Thyroid gland (tissue), 4 donors: Measurements from ENCODE around the gene NR1H2. TPM values are rescaled to one million over a fixed set of nuclear protein-coding genes. Genes with fewer than 3 reads are reported as not detected.

Experiments used
- DNase-seq, 2 donors: peaks; one replicate each; pipeline ENCODE4 v3.0.0-alpha.2; 2019
- H3K27ac ChIP-seq, 3 donors: fragments of 200-600 bp; sonication (generic); 1 replicate in 2 of 3; 2 replicates in 1 of 3; pipeline ENCODE4 v1.5.1; 2016 to 2019; ENCODE audit warnings: mild to moderate bottlenecking in 1 of 3, moderate library complexity in 1 of 3
- H3K27me3 ChIP-seq: fragments of 200-600 bp; sonication (generic); one replicate; pipeline ENCODE4 v1.5.1; 2019
- H3K36me3 ChIP-seq, 2 donors: fragments of 200-600 bp; sonication (generic); one replicate each; pipeline ENCODE4 v1.5.1; 2016 to 2019
- H3K4me1 ChIP-seq, 2 donors: fragments of 200-600 bp; sonication (generic); one replicate each; pipeline ENCODE4 v1.5.1; 2017 to 2019
- H3K4me3 ChIP-seq, 3 donors: fragments of 200-600 bp; sonication (generic); replicated peaks in 1 of 3; 1 replicate in 2 of 3; 2 replicates in 1 of 3; pipeline ENCODE4 v1.5.1; 2016; ENCODE audit warnings: mild to moderate bottlenecking in 1 of 3
- H3K9me3 ChIP-seq: fragments of 200-600 bp; sonication (generic); one replicate; pipeline ENCODE4 v1.5.1; 2017
- CTCF ChIP-seq, 6 experiments: fragments of 200-600 bp in 3 of 6; fragments of 450-650 bp in 3 of 6; sonication (generic) in 3 of 6; IDR thresholded peaks; one replicate each; pipeline ENCODE4 v1.5.1; 2016 to 2019; ENCODE audit warnings: antibody characterized with exemption in 6 of 6, mild to moderate bottlenecking in 2 of 6, inconsistent platforms in 1 of 6, moderate library complexity in 1 of 6
- POLR2A ChIP-seq, 2 donors: fragments of 450-650 bp; IDR thresholded peaks; one replicate each; pipeline ENCODE4 v1.6.1; 2017; ENCODE audit warnings: antibody characterized with exemption in 2 of 2, mild to moderate bottlenecking in 2 of 2, moderate library complexity in 1 of 2
- WGBS, 2 donors: methylation state at CpG; one replicate each; pipeline ENCODE4 v1.1.5; 2017; 5-methylcytosine and 5-hydroxymethylcytosine counted together
- intact Hi-C: fragments of 100-400 bp; cut with DNase I; formaldehyde crosslinking; loops from one replicate; pipeline ENCODE4 v1.15.1; 2023
- total RNA-seq, 4 donors: library from RNA; depleted of rRNA; stranded (reverse); fragments of >200 nt; gene quantifications; one replicate each; pipeline ENCODE4 v1.2.3, GENCODE V29; 2016

NR1H2 gene
- total RNA-seq, 4 donors from 2014 or later = 76.4 to 114 (median 100) TPM

GRCh38 chr19:50409347-50409746, 33.1 kb downstream of the NR1H2 start:
- no peak for DNase-seq
- no peak overlapping the region for H3K4me3 ChIP-seq
- H3K9me3 ChIP-seq = no peaks in the 10 kb centered on the region
- TF ChIP-seq CTCF (IDR thresholded peaks at IDR 0.05) (no peak), POLR2A (IDR thresholded peaks at IDR 0.05) (no peak)
- WGBS, 2 donors = 100% methylated on average over 9 to 10 of the region's 17 CpGs
- no peaks in the 10 kb centered on the region for H3K36me3 ChIP-seq
- no peaks in the 10 kb centered on the region for H3K27me3 ChIP-seq
- intact Hi-C loops = no loop called here
- no peaks in the 10 kb centered on the region for H3K4me1 ChIP-seq
- H3K27ac ChIP-seq = no peak overlapping the region

GRCh38 chr19:50410109-50410508, 33.9 kb downstream of the NR1H2 start:
- intact Hi-C loops = no loop called here
- H3K36me3 ChIP-seq = no peaks in the 10 kb centered on the region
- TF ChIP-seq POLR2A (IDR thresholded peaks at IDR 0.05) (no peak), CTCF (IDR thresholded peaks at IDR 0.05) (no peak)
- H3K9me3 ChIP-seq = no peaks in the 10 kb centered on the region
- 89 to 90% methylated on average over 8 of the region's 10 CpGs for WGBS, 2 donors
- no peak overlapping the region for H3K4me3 ChIP-seq
- H3K4me1 ChIP-seq = peaks cover 0 to 6% of the 10 kb centered on the region in 2 donors
- no peaks in the 10 kb centered on the region for H3K27me3 ChIP-seq
- H3K27ac ChIP-seq = no peak overlapping the region
- no peak for DNase-seq

GRCh38 chr19:50412419-50412818, 36.2 kb downstream of the NR1H2 start:
- H3K36me3 ChIP-seq = no peaks in the 10 kb centered on the region
- H3K4me3 ChIP-seq = no peak overlapping the region
- no peaks in the 10 kb centered on the region for H3K9me3 ChIP-seq
- no peak for TF ChIP-seq CTCF (IDR thresholded peaks at IDR 0.05)
- TF ChIP-seq POLR2A (IDR thresholded peaks at IDR 0.05) = no peak
- 91 to 97% methylated on average over 2 of the region's 2 CpGs for WGBS, 2 donors
- peaks cover 0 to 6% of the 10 kb centered on the region in 2 donors for H3K4me1 ChIP-seq
- intact Hi-C loops = no loop called here
- no peak overlapping the region for H3K27ac ChIP-seq
- DNase-seq = no peak
- H3K27me3 ChIP-seq = no peaks in the 10 kb centered on the region

- Histone ChIP-seq H3K4me1 (peaks cover 0 to 6% of the 10 kb centered on the region in 2 donors), H3K9me3 (no peaks in the 10 kb centered on the region), H3K27me3 (peaks cover under 1% of the 10 kb centered on the region), H3K27ac (no peak overlapping the region), H3K4me3 (no peak overlapping the region), H3K36me3 (no peaks in the 10 kb centered on the region)
- no peak for DNase-seq
- WGBS, 2 donors = 94 to 95% methylated on average over 13 of the region's 13 CpGs
- TF ChIP-seq POLR2A (IDR thresholded peaks at IDR 0.05) = no peak
- TF ChIP-seq CTCF (IDR thresholded peaks at IDR 0.05) = no peak
- intact Hi-C loops = no loop called here
These were observed 36.8 kb downstream of the NR1H2 start for GRCh38 chr19:50413096-50413495.

- intact Hi-C loops = no loop called here
- Histone ChIP-seq H3K9me3 (no peaks in the 10 kb centered on the region), H3K36me3 (no peaks in the 10 kb centered on the region), H3K27me3 (peaks cover 5% of the 10 kb centered on the region), H3K4me3 (no peak overlapping the region), H3K4me1 (peaks cover 0 to 6% of the 10 kb centered on the region in 2 donors), H3K27ac (no peak overlapping the region)
- no peak for TF ChIP-seq CTCF (IDR thresholded peaks at IDR 0.05)
- WGBS, 2 donors = 93 to 96% methylated on average over 6 to 11 of the region's 21 CpGs
- no peak for DNase-seq
These were observed 37.3 kb downstream of the NR1H2 start for GRCh38 chr19:50413531-50413930.
